ENCODE measurements around the gene GLTPD2. TPM values are rescaled to one million over a fixed set of nuclear protein-coding genes. Genes with fewer than 3 reads are reported as not detected.

Gene GLTPD2
- total RNA-seq, 1 donor from 2014 or later: not detected

DNA sequence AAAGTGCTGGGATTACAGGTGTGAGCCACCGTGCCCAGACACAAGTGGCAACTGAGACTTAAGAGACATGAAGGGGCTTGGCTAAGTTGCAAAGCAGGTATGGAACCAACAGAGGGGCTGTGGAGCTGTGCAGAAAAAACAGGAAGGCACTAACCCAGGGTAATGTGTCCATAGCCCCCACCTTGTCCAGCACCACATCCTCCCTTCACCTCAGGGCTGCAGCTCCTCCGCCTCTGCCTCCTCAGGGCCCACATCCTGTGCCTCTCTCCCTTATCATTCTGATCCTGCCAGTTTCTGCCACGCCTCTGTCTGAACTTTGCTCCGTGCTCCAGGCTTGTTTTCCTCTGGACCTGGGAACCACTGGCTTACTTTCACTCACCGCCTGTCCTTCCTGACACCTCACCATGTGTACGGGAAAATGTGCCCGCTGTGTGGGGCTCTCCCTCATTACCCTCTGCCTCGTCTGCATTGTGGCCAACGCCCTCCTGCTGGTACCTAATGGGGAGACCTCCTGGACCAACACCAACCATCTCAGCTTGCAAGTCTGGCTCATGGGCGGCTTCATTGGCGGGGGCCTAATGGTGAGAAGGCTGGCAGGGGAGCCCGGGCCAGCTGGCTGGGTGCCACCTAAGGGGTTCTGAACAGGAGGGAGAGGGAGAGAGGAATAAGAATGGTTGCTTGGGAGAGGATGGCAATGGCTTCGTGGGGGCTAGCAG lies 17.1 kb upstream of the GLTPD2 start, which contains the start of gene TM4SF5:
Gene TM4SF5 (plus strand): TSS at position 368 of the 716 bp plus-strand sequence. CDS start 37 bp downstream, at position 405.
- DNase-seq (ENCODE audit: low spot score): no peak

DNA sequence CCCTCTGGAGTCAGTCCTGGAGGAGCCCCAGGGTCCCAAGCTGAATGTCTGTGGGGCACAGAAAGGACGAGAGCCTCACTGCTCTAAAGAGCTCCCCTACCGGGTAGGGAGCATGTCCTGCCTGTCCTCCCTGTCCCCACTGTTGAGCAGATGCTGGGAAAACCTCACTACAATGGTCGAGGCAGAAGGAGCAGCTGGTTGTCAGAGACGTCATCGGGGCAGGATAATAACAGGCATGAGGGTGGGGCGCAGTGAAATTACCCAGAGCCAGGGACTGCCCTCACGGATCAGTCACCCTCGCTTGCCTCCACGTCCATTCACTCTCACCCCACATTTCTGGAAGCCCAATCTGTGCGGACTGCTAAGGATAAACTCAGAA lies 16.5 kb upstream of the GLTPD2 start:
- DNase-seq (ENCODE audit: low spot score): no peak

DNA sequence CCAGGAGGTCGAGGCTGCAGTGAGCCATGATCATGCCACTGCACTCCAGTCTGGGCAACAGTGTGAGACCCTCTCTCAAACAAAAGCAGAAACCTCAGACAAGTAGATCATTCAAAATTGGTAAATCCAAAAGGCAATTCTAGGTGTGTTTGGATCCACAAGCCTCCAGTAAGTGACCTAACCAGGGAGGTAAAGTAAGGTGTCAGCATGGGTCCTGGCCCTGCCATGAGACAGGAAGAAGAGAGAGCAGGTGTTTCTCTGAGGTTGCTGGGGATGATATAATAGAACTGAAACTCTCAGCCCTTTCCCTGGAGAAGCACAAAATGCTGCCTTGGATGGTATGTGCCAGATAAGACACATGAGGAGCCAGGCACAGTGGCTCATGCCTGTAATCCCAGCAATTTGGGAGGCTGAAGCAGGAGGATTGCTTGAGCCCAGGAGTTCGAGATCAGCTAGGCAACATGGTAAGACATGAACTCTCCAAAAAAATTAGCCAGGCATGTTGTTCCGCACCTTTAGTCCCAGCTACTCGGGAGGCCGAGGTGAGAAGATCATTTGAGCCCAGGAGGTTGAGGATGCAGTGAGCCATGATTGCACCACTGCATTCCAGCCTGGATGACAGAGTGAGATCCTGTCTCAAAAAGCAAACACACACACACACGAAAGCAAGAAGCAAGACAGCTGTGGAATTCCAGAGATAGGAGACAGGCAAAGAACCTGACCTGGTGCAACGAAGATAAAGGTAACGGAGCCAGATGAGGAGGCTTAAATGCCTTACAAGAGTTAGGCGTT lies 10.6 kb upstream of the GLTPD2 start:
- DNase-seq (ENCODE audit: low spot score): no peak

DNA sequence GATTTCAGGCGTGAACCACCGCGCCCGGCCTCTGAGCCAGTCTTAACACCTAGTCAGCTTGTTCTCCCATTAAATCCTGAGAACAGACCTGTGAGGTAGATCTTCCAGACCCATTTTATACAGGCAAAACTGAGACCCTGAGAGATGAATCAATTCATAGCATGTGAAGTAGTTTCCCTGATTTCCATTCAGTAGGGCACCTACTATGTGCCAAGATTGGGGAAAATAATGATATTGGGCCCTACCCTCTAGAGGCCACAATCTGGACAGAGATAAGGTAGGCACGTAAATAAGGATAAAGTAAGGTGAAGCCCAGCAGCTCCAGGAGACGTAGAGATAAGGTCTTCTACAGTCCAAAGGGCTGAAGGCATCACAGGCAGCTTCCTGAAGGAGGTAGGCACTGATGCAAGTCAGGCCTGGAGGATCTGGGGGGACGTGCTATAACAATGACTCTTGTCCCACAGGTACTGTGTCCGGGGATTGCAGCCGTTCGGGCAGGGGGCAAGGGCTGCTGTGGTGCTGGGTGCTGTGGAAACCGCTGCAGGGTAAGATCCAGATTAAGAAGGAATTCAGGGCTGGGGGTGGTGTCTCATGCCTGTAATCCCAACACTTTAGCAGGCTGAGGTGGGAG lies 8.3 kb upstream of the GLTPD2 start:
- DNase-seq (ENCODE audit: low spot score): no peak

DNA sequence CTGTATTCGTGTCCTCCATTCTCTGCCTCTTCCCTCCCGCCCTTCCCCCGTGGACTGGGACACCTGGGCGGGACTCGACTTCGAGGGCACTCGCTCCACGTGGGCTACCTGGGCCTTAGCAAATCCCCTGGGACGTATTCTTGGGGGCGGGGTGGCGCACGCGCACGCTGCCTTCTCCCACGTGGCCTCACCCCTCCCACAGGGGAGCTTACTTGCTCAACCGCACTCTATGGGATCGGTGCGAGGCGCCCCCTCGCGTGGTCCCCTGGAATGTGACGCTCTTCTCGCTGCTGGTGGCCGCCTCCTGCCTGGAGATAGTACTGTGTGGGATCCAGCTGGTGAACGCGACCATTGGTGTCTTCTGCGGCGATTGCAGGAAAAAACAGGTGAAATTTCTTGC lies 6.1 kb upstream of the GLTPD2 start:
- DNase-seq (ENCODE audit: low spot score): no peak

DNA sequence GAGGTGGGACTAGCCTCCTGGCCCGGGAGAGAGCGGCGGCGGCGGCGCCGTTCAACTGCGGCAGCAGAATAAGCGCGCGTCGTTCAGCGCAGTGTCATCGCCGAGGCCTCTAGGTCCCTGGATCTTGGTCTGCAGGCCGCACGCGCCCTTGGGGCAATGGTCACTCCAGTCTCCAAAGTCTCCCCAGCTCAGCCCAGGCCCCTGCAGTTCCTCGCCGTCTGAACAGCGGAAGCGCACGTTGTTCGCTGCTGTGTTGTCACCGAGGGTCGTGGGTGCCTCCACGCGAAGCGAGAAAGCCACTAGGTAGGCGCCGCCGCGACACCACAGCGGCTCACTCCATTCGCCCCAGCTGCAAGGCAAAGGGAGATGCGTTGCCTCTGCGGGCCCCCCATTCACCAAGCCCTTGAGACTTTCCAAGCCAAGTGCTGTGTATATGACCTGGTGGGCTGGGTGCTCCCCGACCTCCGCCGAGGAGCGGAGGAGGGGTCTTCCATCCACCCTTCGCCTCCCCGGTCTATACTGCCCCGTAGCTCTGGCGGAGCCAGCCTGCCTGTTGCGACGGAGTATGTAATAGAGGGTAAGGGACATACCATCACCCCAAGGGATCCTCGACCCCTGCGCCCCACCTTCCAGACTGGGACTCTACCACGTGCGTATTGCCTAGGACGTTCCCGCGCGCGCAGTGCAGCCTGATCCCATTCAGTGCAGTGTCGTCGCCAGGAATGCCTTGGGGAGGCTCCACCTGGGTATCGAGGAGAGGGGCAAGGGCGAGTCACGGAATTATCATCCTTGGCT lies 3.3 kb upstream of the GLTPD2 start:
- DNase-seq (ENCODE audit: low spot score): no peak

DNA sequence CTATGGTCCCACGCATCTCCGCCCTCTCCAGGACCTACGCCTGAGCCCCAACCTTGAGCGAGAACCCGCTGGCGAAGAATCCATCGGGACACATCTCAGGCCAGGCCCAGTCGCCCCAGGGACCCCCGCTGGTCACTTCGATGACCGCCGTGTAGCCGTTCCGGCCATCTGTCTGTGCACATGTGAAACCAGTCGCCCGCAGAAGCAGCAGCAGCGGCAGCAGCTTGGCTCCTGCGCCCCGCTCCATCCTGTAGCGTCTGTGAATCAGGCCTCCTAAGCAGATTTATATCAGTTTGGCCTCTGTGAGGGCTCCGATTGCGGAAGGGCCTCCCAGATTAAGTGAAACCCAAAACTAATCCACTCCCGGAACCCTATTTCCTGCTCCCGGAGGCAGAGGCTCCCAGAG lies 2.7 kb upstream of the GLTPD2 start, which contains the start of gene VMO1:
Gene VMO1 (minus strand): TSS at position 259 of the 406 bp plus-strand sequence. CDS start 12 bp downstream, at position 247.
- no peak for DNase-seq (ENCODE audit: low spot score)

DNA sequence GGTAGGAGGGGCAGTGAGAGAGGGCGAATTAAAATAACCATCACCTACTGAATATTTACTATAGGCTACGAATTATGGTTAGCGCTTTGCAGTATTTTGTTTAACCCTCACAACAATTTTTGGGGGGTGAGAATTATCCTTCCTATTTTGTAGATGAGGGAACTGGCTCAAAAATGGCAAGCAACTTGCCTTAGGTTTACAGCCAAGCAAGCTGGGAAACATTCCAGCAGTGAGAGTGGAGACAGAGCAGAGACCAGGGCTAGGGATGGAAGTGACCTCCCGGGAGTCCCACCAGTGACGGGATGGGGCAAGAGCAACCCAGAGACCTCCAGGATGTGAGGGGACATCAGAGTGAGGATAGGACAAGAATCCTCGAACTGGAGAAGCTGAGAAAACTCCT lies 2.2 kb upstream of the GLTPD2 start:
- no peak for DNase-seq (ENCODE audit: low spot score)

DNA sequence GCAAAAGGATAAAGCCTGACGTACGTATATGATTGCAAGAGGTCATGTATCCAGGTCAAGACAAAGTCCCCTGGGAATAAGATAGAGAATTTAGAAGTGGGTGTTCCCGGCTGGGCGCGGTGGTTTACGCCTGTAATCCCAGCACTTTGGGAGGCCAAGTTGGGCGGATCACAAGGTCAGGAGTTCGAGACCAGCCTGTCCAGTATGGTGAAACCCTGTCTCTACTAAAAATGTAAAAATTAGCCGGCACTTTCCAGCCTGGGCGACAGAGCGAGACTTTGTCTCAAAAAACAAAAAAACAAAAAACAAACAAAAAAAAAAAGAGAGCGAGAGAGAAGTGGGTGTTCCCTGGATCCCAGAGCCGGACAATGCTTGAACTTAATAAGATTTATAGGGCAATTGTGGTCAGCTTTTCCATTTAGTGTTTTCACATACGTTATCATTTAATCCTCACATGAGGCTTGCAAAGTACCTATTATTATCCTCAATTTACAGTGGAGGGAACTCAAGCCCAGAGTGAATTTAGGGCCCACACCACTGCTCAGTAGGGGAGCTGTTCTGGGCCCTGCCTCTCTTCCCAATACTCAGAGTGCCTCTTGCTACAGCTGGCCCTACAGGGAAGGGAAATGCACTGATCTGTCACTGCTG lies 481 bp upstream of the GLTPD2 start:
- no peak for DNase-seq (ENCODE audit: low spot score)

DNA sequence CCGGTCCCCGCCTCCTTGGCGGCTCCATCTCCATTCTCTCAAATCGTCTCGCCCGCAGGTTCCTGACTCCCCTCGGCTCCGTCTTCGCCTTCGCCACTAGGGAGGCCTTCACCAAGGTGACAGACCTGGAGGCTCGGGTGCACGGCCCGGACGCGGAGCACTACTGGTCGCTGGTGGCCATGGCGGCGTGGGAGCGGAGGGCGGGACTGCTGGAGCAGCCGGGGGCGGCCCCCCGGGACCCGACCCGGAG lies 862 bp downstream of the GLTPD2 start:
- peak; percentile 22 for DNase-seq (ENCODE audit: low spot score)

DNA sequence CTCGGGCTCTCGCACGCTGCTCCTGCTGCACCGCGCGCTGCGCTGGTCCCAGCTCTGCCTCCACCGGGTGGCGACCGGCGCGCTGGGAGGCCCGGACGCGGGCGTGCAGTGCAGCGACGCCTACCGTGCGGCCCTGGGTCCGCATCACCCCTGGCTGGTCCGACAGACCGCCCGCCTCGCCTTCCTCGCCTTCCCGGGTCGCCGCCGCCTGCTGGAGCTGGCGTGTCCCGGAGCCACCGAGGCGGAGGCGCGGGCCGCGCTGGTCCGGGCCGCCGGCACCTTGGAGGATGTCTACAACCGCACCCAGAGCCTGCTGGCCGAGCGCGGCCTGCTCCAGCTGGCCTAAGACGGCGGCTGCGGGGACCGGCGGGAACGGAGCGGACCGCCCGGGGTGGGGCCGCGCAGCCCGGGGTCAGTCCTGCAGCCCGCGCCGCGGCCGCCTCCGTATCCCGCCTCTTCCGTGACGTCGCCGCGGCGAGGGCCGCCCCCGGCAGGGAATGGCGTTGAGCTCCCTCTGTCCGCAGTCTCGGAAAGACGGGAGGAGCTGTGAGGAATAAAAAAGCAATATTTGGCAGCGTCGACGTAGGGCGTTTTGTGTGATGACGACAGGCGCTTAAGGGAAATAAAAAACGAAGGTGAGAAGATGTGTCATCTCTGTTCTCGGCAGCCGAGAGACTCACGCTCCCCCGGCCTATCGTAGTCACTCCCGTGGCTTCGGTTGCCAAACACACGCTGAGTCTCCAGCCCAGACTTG lies 1.4 kb downstream of the GLTPD2 start:
- DNase-seq (ENCODE audit: low spot score): peak; percentile 90

DNA sequence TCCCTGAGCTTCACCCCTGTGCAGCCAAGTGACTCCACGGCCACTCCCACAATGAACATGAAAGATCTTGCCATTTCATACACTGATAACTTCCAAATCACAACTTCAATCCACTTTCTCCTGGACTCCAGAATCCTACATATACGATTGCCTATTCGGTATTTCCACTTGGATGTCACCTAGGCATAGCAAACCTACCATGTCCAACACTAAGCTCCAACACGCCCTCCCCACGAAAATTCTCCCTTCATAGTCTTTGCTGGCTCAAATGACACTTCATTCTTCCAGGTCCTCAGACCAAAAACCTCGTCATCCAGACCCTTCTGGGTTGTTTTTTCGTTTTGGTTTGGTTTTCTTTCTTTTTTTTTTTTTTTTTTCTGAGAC lies 1.9 kb downstream of the GLTPD2 start:
- DNase-seq (ENCODE audit: low spot score): no peak

DNA sequence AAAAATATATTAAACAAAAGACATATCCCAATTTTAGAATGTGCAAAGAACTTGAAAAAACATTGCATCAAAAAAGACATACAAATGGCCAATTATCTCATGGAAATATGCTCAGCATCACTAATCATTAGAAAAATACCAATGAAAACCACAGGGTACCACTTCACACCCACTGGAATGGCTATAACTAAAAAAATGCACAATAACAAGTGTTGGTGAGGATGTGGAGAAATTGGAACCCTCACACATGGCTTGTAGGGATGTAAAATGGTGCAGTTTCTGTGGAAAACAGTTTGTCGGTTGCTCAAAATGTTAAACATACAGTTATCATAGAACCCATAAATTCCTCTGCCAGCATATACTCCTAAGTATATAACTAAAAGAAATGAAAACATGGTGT lies 6.4 kb downstream of the GLTPD2 start:
- no peak for DNase-seq (ENCODE audit: low spot score)

DNA sequence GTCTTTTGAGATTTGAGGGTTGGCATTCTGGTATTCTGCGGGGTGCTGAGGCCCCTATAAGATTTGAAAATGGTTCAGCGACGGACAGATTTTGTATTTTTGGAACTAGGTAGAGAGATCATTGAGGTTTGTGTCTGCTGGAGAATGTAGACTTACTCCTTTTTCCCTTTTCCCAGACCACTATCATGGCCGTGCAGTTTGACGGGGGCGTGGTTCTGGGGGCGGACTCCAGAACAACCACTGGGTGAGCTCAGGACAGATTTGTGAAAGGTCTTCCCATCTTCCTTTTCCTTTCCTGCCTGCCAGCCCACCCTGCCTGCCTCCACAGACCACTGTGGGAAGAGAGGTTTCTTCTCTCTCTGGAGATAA lies 7.8 kb downstream of the GLTPD2 start:
- DNase-seq (ENCODE audit: low spot score): peak; percentile 30

DNA sequence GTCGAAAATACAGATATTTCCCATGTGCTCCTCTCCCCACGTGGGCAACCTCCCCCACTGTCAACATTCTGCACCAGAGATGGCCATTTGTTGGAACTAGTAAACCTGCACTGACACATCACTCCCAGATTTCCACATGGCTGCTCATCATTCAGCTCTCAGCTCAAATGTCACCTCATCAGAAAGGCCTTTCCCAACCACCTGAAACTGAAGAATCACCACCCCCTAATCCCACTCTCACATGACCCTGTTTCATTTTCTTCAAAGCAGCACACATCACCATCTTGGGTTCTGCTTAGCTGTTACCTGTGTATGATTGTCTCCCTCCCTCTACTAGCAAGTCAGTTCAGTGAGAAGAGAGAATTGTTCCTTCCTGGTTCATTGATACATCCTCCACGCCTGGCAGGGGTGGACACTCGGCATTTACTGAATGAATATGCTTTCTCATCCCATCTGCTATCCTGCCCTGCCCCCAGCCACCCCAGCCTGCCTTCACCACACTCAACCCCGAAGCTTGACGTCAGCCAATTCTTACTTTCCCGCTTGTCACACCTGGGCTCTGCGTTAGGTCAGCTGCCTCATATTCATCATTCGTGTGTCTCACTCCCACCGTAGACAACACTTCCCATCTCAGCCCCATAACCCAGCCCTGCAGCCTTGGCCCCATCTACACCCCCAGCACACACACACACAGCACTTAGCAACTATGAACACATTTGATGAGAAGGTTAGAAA lies 11.9 kb downstream of the GLTPD2 start:
- no peak for DNase-seq (ENCODE audit: low spot score)

DNA sequence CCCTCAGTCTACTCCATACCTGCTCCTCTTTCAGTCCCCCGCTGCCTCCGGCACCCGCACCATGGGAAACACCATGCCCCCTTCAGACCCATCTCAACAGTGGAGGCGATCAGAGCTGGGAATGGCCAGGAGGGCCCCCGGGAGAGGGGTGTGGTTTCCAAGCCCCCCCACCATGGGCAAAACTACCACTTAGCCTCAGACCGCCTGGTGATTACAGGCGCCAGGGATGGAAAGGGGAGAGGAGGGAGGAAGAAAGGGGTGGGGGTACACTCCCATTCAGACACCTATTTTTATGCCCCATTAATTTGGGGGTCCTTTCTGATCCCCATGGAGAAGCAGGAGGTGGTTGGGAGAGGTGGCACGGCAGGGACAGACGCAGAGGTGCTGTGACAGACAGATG lies 13.5 kb downstream of the GLTPD2 start, which contains the start of gene C17orf114:
Gene C17orf114 (minus strand): TSS at position 101 of the 400 bp plus-strand sequence.
- DNase-seq (ENCODE audit: low spot score): no peak

DNA sequence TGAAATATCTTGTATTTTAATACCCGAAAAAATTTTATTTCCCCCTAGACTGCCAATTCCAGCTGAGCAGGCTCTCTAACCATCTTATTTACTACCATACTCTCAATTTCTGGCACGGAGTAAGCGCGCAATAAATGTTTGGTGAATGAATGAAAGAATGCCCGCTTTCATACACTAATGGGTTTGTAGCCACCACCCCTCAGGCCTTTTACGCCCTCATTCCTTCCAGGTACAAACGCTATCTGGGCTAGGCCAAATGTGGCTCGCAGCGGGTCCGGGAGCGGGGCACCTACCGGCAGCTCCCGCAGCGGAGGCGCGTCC lies 17.7 kb downstream of the GLTPD2 start:
- DNase-seq (ENCODE audit: low spot score): peak; percentile 32

DNA sequence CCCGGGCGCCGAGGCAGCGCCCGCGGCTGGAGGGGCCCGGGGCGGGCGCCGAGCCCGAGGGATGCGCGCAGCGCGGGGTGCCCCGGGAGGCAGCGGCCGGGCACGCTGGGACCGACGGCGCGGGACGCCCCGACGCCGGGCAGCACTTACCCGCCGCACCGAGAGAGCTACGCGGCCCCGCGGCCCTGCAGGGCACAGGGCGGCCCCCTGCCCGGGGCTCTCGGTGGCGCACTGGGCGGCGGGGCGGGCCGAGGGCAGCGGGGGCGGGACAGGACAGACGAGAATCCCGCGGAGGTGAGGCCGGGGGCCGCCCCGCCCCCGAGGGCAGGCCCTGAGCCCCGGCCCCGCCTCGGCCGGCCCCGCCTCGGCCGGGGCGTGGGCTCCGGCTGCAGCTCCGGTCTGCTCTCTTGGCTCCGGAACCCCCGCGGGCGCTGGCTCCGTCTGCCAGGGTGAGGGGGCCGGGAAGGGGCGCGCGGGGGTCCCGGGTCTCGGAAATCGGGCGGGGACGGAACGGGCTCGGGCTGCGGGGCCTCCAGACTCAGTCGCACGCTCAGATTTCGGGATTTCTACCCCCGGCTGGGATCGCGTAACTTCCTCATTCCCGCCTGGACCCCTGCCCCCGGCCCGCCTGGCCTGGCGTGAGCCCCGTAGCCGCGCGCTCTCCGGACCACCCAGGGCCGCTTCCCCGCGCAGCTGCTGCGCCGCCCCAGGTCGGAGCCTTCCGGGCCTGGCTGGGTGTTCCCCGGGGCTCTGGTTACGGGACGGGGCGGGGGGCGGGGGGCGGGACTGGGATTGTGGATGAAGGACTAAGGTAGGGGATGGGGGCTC lies 18.2 kb downstream of the GLTPD2 start, which contains the start of gene PLD2:
Gene PLD2 (plus strand): TSS at position 376 of the 828 bp plus-strand sequence. CDS start 621 bp downstream, outside the sequence.
- peak; percentile 92 for DNase-seq (ENCODE audit: low spot score)

All from umbilical cord (tissue), 2 donors.